Measurements from ENCODE around the gene WNT3. TPM values are rescaled to one million over a fixed set of nuclear protein-coding genes. Genes with fewer than 3 reads are reported as not detected.

WNT3 gene
- total and polyA plus RNA-seq, 2 of the 8 experiments (the other 6 are each of a cell fraction or from before 2014, with no cell fraction given), result 0.56 to 2.0 TPM

DNA sequence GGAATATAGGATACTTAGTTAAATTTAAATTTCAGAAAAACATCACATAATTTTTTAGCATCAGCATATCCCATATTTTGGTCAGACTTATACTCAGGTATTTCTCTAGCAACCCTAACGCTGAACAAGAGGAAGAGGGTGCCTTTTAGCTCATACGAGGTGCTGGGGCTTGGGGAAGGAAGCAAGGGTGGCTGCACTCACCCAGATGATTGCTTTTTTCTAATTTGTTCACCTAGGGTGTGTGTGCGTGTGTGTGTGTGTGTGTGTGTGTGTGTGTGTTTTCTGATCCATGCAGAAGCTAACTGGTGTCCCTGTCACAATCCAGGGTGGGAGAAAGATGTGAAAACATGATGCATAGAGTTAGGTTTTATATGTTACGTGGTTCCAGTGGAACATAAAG is 81.2 kb downstream of the WNT3 start:
- no peak overlapping the region for H2BK120ac ChIP-seq (replicated peaks; ENCODE audit: low read depth, low read length)
- ChIA-PET POLR2A (ENCODE audit: partially characterized antibody) (no interaction called here), CTCF (ENCODE audit: partially characterized antibody) (interaction anchor here (1.6 to 1.9 kb wide), 2 partner anchors 27 to 85 kb away, joined by 3 to 4 read pairs; no protein-coding TSS in a partner anchor)
- no peak overlapping the region for H3K23ac ChIP-seq (ENCODE audit: insufficient read length)
- no peak overlapping the region for H2AK5ac ChIP-seq (ENCODE audit: low read depth, low read length)
- no peak overlapping the region for H3K18ac ChIP-seq (ENCODE audit: extremely low read depth, low read length)
- H3K9ac ChIP-seq (replicated peaks in 1 of 4; ENCODE audit: extremely low read depth in 1 of 4, low read depth in 3 of 4, low read length in 3 of 4), result no peak overlapping the region
- no peak overlapping the region for H2BK15ac ChIP-seq (ENCODE audit: low read length)
- H2AFZ ChIP-seq (ENCODE audit: low read length), result no peak overlapping the region
- FAIRE-seq, result no peak
- H3K79me2 ChIP-seq (ENCODE audit: control insufficient read depth in 1 of 2, insufficient read depth in 2 of 2, low read length in 2 of 2), result no peaks in the 10 kb centered on the region
- H3K36me3 ChIP-seq (ENCODE audit: control insufficient read depth in 2 of 4, insufficient read depth in 4 of 4, low read length in 3 of 4), result no peaks in the 10 kb centered on the region
- no peak overlapping the region for H3K27ac ChIP-seq (ENCODE audit: low read depth, low read length)
- no peak overlapping the region for H4K91ac ChIP-seq (replicated peaks; ENCODE audit: insufficient read length, low read length)
- no peaks in the 10 kb centered on the region for H3K9me3 ChIP-seq (ENCODE audit: insufficient read depth in 2 of 2, low read depth in 1 of 2, low read length in 1 of 2)
- no peak overlapping the region for H3K56ac ChIP-seq (replicated peaks; ENCODE audit: insufficient read length, low read depth, low read length)
- H4K5ac ChIP-seq (ENCODE audit: insufficient read length, low read depth, low read length), result no peak overlapping the region
- no peak for DNase-seq (ENCODE audit: low read depth in 1 of 2, low spot score in 2 of 2)
- H4K8ac ChIP-seq (ENCODE audit: extremely low read depth, insufficient read depth, low read length), result no peak overlapping the region
- H3K14ac ChIP-seq (ENCODE audit: insufficient read length), result no peak overlapping the region
- H2BK12ac ChIP-seq (ENCODE audit: low read depth, low read length), result no peak overlapping the region
- H2BK5ac ChIP-seq (ENCODE audit: low read depth, low read length), result no peak overlapping the region
- WGBS, 2 experiments (ENCODE audit: extremely low coverage in 1 of 2, insufficient coverage in 1 of 2, insufficient read length in 1 of 2, insufficient replicate concordance in 2 of 2, low coverage in 1 of 2, low lambda C conversion rate in 2 of 2, missing lambda C conversion rate in 1 of 2), result 82% methylated on average over 4 of the region's 4 CpGs; no CpG with 5 or more reads in 1 of the 2 experiments
- H3K4me1 ChIP-seq (replicated peaks in 1 of 4; ENCODE audit: control insufficient read depth in 3 of 4, insufficient read depth in 4 of 4, low read length in 3 of 4), result peaks cover 2 to 7% (median 4%) of the 10 kb centered on the region in 4 experiments; a peak in 6 of 7 replicates
- no peaks in the 10 kb centered on the region for H4K20me1 ChIP-seq (replicated peaks in 1 of 2; ENCODE audit: control insufficient read depth in 1 of 2, insufficient read depth in 2 of 2, low read length in 2 of 2)
- H3K27me3 ChIP-seq (replicated peaks in 1 of 4; ENCODE audit: control insufficient read depth in 3 of 4, extremely low read depth in 1 of 4, insufficient read depth in 3 of 4, low read length in 3 of 4), result no peaks in the 10 kb centered on the region
- H2BK20ac ChIP-seq (ENCODE audit: low read length), result no peak overlapping the region
- H3K4ac ChIP-seq (replicated peaks; ENCODE audit: insufficient read length, low read depth, low read length), result no peak overlapping the region
- H3K79me1 ChIP-seq (ENCODE audit: low read depth, low read length), result no peaks in the 10 kb centered on the region
- no peak overlapping the region for H3K4me2 ChIP-seq (ENCODE audit: insufficient read depth in 1 of 2, low read depth in 2 of 2, low read length in 2 of 2)
- H3K4me3 ChIP-seq (ENCODE audit: extremely low read depth in 1 of 4, insufficient read depth in 2 of 4, low read depth in 3 of 4, low read length in 4 of 4), result no peak overlapping the region
- H3K23me2 ChIP-seq (ENCODE audit: low read depth, low read length), result no peaks in the 10 kb centered on the region
- TF ChIP-seq TBP (IDR thresholded peaks at IDR 0.05; ENCODE audit: low read depth, low read length) (no peak), SIN3A (conservative IDR thresholded peaks at IDR 0.05 in 1 of 2, IDR thresholded peaks at IDR 0.05 in 1 of 2; ENCODE audit: low read depth in 1 of 2, low read length in 2 of 2) (no peak), YY1 (IDR thresholded peaks at IDR 0.05; ENCODE audit: low read depth, low read length) (no peak), TAF1 (IDR thresholded peaks at IDR 0.05; ENCODE audit: low read depth, low read length) (no peak), RBBP5 (IDR thresholded peaks at IDR 0.05; ENCODE audit: borderline replicate concordance, low read depth, low read length) (no peak), ZNF274 (IDR thresholded peaks at IDR 0.05; ENCODE audit: borderline replicate concordance, extremely low read depth, low read length) (no peak), POLR2A (IDR thresholded peaks at IDR 0.05; ENCODE audit: control extremely low read depth in 1 of 2, low read depth in 2 of 2, low read length in 2 of 2) (no peak), RXRA (IDR thresholded peaks at IDR 0.05; ENCODE audit: insufficient read depth, low read depth, low read length) (no peak), RFX5 (IDR thresholded peaks at IDR 0.05; ENCODE audit: borderline replicate concordance, low read depth, low read length) (no peak), RAD21 (IDR thresholded peaks at IDR 0.05 in 1 of 2, conservative IDR thresholded peaks at IDR 0.05 in 1 of 2; ENCODE audit: low read depth in 2 of 2, low read length in 2 of 2) (no peak), SP4 (IDR thresholded peaks at IDR 0.05; ENCODE audit: low read length) (no peak), PHF8 (conservative IDR thresholded peaks at IDR 0.05; ENCODE audit: low read depth, low read length) (no peak), SIX5 (IDR thresholded peaks at IDR 0.05; ENCODE audit: low read depth, low read length) (no peak), SP1 (IDR thresholded peaks at IDR 0.05; ENCODE audit: low read depth, low read length) (no peak), SRF (IDR thresholded peaks at IDR 0.05; ENCODE audit: low read depth, low read length) (no peak)
- TF ChIP-seq, protein P1, sequence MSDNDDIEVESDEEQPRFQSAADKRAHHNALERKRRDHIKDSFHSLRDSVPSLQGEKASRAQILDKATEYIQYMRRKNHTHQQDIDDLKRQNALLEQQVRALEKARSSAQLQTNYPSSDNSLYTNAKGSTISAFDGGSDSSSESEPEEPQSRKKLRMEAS (IDR thresholded peaks at IDR 0.05), result no peak

Data from H1 (cell line).